Inflammatory macrophage treated with lipopolysaccharide for 1 hour (primary cell): ENCODE measurements around the gene TC2N.
"Not testable (repeated sequence)": the region's sequence is repeated elsewhere in the genome, so short reads cannot be mapped to it uniquely, and the experiment has no call there.

Experiments used
- DNase-seq, 2 donors: peaks; one replicate each; pipeline ENCODE4 v3.0.0-alpha.2; 2020 to 2022

TC2N gene

DNA sequence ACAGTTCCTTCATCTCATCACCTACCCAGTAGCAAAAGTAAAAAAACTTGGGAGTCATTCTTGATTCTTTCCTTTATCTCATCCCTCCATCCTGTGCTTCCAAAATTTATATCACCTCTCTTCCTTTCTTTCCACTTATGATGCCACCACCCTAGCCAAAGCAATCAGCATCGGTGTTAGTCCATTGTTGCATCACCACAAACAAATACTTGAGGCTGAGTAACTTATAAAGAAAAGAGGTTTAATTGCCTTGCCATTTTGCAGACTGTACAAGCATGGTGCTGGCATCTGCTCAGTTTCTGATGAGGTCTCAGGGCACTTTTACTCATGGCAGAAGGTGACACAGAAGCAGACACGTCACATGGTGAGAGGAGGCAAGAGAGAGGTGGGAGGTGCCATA lies 115.6 kb downstream of the TC2N start:
- DNase-seq: no peak

DNA sequence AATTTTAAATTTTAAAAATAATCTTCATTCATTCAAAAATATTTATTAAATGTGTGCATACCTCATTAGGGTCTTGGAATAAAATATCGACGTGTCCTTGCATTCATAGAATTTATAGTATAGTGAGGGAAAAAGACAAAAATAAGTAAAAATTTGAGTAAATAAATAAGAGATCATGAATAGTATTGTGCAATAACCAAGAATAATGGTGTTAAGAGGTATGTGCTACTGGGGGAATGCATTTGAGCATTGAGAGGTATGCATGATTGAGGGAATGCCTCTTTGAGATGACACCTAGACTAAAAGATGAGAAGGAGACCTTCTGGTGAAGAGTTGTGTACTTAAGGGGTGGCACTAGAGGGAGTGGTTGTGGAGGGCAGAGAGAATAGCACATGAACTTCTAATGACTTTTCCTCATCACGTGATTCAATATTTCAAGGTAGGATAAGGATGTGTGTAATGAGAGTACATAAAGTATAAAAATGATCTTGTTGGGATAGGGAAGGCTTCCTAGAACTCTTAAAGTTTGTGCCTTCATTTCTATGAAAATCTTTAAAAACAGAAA lies 116.6 kb downstream of the TC2N start:
- no peak for DNase-seq

DNA sequence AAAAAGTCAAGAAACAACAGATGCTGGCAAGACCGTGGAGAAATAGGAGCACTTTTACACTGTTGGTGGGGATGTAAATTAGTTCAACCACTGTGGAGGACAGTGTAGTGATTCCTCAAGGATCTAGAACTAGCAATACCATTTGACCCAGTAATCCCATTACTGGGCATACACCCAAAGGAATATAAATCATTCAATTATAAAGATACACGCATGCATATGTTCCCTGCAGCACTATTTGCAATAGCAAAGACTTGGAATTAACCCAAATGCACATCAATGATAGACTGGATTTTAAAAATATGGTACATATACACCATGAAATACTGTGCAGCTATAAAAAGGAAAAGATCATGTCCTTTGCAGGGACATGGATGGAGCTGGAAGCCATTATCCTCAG lies 117.5 kb downstream of the TC2N start:
- no peak for DNase-seq

DNA sequence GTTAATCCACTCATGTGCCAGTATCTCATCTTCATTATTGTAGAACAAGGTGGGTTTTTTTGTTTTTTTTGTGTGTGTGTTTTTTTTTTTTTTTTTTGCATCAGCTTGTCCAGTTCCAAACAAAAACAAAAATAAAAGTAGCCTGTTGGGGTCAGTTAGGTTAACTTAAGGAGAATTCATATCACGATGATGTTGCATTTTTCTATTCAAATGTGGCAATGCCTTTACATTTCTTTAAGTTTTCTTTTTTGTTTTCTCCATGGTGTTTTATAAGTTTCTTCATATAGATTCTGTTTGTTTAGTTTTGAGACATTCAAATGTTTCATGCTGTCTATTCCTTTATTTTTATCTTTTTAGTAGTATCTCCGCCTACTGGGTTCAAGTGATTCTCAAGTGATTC lies 119.3 kb downstream of the TC2N start:
- no peak for DNase-seq

DNA sequence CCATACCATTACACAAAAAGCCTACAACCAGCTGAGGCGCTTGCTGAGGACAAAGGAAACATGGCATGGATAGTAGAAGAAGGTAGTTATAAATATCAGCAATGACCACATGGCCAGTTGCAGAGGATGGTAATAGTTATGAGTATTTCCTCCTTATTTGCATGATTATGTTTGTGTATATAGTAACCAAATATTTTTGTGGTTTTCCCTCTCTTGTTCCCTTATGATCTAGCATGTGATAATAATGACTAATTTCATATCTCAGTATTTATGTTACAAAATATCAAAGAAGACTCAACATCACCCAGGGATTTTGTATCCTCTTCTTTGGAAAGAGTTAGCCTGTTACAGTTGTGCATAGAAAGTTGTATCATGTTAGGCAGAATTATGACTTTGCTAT lies 122.0 kb downstream of the TC2N start:
- DNase-seq: peak; percentile 52 to 84

DNA sequence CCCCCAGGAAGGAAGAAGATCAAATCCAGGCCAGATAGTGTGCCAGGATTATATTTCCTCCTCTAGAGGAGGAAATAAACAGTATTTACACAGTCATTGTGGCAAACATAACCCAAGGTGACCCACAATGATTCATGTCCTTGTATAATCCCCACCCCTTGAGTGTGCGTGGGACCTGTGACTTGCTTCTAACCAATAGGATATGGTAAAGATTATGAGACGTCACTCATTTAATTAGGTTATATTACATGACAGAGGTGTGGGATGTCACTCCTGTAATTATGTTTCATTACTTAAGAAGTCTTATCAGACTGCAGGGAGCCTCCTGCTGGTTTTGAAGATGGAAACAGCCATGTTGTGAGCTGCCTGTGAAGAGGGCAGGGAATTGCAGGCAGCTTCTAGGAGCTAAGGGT lies 123.3 kb downstream of the TC2N start:
- DNase-seq: peak; percentile 21 to 54

DNA sequence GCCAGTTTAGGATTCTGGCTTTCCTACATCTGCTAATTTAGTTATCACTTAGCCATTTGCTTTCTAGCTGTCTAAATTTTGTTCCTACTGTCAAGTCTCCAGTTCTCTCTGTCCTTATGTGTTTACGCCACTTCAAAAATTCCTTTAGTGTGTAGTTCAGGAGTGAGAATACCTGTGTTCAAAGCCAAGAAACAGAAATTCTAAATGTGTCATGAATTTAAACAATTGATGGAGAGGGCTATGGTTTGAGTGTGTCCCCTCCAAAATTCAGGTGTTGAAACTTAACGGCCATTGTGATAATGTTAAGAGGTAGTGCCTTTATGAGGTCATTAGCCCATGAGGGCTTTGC lies 124.1 kb downstream of the TC2N start:
- no peak for DNase-seq

DNA sequence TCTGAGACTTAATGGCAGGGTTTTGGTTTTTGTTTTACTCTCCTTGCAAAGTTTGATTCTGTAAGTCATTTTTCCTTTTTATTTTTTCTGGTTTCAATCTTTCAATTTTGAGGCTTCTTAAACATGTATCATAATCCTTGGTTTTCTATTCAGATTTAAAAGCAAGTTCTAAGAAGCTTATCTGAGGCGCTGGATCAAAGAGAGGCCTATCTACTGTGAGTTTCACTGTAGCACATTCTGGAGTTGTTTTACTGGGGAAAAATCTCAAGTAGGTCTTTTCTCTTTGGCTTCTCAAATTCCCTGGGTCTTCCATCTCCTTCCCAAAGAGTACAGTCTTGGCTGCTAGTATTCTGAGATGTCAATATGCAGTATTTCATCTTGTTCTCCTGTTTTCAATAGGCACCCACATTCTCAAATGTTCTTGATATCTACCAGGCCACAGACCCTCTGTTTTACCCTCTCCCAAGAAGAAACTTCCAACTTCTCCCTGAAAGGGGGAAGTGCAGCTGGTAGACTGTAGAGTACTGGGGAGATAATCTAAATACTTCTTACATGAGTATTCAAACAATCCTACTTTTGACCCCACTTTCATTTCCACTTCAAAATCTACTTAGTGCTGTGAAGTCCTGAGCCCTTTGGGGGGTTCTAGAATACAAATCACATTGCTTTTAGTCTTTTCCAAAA lies 124.6 kb downstream of the TC2N start:
- DNase-seq: no peak

DNA sequence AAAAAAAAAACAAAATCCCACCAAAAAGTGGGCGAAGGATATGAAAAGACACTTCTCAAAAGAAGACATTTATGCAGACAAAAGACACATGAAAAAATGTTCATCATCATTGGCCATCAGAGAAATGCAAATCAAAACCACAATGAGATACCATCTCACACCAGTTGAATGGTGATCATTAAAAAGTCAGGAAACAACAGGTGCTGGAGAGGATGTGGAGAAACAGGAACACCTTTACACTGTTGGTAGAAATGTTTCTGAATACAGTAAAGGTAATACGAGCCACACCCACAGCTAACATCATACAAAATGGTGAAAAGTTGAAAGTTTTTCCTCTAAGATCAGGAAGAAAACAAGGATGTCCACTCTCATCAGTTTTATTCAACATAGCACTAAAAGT lies 127.5 kb downstream of the TC2N start:
- DNase-seq: not testable (repeated sequence)

DNA sequence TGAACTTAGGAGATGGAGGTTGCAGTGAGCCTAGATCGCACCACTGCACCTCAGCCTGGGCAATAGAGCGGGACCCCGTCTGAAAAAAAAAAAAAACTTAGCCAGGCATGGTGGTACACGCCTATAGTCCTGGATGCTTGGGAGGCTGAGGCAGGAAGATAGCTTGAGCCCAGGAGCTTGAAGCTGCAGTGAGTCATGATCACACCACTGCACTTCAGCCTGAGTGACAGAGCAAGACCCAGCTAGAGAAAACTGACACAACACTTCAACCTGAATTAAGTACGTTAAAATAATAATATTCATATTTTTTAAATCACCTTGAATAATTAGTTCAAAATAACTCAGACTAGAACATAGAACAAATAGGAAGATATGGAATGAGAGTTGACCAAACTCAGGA lies 129.7 kb downstream of the TC2N start:
- DNase-seq: no peak

DNA sequence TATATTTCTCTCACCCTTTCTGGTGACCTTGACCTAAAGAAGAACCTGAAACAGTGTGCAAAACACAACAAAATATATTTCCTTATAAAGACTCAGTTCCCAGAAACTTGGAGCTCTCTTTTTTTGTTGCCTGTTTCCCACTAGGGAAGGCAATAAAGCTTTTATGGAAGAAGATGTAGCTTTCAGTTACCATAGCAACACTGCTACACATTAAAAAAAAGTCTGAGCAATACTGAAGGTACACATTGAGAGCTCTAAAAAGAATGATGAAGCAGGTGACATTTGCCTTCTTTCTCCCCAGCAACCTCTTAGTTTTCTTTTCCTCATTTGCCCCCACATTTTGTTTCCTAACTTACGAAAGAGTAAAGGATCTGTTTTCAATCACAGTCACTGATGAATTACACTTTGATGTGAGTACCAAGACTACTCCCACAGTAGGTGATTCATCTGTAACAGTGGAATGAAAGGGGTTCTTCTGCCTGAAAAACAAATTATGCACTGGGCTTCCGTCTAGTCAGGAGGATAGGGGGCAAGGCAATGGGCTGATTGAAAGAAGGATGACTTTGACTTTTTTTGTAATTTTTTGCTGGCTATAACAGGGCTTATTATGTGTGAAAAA lies 134.4 kb downstream of the TC2N start:
- DNase-seq: no peak

DNA sequence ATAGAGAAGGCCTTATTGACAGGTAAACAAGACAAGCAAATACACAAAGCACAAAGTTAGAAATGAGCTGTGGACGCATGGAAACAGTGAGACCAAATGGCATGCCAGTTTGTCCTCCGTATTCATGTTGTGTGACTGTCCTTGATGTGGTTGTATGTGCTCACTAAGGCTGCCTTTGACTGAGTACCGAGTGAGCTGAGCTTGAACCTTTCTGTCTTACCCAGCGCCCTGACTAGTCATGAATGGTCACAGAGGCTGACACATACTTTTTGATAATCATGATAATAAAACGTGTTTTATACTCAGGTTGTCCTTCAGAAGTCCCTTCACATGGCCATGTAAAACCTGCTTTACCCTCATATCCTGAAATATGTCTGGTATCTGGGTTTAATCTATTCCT lies 134.9 kb downstream of the TC2N start:
- no peak for DNase-seq

DNA sequence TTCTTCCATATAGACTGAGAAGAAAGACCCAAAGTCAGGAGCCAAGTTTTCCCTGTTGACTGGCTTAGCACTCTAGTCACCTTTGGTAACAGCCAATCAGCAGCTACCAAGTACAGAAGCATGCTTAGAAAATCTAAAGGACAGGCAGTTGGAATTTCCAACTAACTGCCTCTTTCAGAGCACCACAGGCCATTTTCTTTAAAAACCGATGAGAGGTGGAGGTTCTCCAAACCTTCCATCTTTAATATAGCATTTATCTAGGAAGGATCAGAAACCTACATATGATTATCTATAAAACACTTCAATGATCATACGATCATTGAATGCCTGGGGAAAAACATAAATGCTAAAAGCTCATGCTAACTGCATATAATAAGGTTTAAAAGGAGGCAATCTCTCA lies 135.3 kb downstream of the TC2N start, which contains the start of gene CATSPERB:
CATSPERB (minus strand) TSS at position 101 of the 400 bp plus-strand sequence. CDS start 2,607 bp downstream, outside the sequence.
- no peak for DNase-seq

DNA sequence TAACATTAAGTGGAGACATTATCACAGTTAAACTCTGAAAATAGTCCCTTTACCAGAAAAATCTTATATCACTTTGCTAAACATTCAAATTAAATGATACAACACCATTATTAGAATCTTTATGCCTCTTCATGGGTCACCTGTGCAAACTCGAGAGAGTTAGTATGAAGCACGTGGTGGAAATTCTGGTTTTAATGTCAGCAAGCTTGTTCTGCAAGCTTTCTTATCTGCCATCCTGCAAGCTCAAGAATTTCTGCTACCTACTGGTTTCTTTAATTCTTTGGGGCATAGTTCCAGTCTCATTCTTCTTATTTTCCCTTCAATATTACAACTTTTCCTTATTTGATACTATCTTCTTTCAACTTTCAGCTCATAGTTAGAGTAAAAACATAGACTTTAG lies 136.3 kb downstream of the TC2N start:
- DNase-seq: no peak

DNA sequence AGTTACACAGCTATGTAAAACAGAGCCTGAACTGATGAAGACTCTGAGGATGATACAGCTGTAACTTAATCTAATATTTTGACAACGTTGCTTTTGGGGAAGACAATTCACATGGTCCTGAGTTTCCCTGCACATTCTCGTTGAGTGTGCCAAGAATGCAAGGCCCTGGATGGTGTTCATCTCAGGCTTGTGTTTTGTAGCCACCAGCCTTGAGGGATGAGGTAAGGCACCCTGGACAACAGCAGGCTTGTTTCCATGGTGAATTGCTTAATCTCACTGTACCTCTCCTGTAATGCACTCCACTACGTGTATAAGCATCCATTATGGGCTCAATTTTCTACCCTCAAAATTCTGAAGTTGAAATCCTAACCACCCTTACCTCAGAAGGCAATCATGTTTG lies 137.6 kb downstream of the TC2N start:
- DNase-seq: no peak
